GM19023 (cell line): ENCODE results near the gene RFC2.

Source experiments
- ATAC-seq: cut with Tn5 transposase; IDR thresholded peaks from one replicate; pipeline ENCODE4 v1.9.1; 2021; ENCODE audit warnings: mild to moderate bottlenecking, moderate library complexity; ENCODE audit not compliant: unreplicated experiment

RFC2 gene

GRCh38 chr7:74254129-74254857 lies at the start of gene RFC2:
TSS of gene RFC2 (minus strand) at chr7:74254399. CDS start at chr7:74254383, 16 bp downstream.
- peak; percentile 96 for ATAC-seq

- ATAC-seq: no peak
Observed at GRCh38 chr7:74302745-74303221, 48.6 kb upstream of the RFC2 start.

- ATAC-seq: no peak
Observed at GRCh38 chr7:74300926-74301325, 46.7 kb upstream of the RFC2 start.

GRCh38 chr7:74299401-74299800 lies 45.2 kb upstream of the RFC2 start:
- ATAC-seq: no peak

- no peak for ATAC-seq
Observed at GRCh38 chr7:74297516-74298233, 43.5 kb upstream of the RFC2 start.

GRCh38 chr7:74294191-74294998 lies 40.2 kb upstream of the RFC2 start:
- no peak for ATAC-seq

GRCh38 chr7:74293577-74293908 lies 39.3 kb upstream of the RFC2 start:
- ATAC-seq: no peak

- ATAC-seq: no peak
Observed at GRCh38 chr7:74292757-74293576, 38.8 kb upstream of the RFC2 start.

- ATAC-seq: no peak
Observed at GRCh38 chr7:74291535-74291934, 37.3 kb upstream of the RFC2 start.

- ATAC-seq: no peak
Observed at GRCh38 chr7:74290981-74291441, 36.8 kb upstream of the RFC2 start.

- no peak for ATAC-seq
Observed at GRCh38 chr7:74290553-74290950, 36.4 kb upstream of the RFC2 start.

GRCh38 chr7:74289659-74290552 lies 35.7 kb upstream of the RFC2 start:
- ATAC-seq: peak; percentile 5

GRCh38 chr7:74289018-74289658 lies 34.9 kb upstream of the RFC2 start, which contains the start of gene CLIP2:
TSS of gene CLIP2 (plus strand) at chr7:74289407. CDS start at chr7:74317547, 28,140 bp downstream.
- ATAC-seq: peak; percentile 46

- no peak for ATAC-seq
Observed at GRCh38 chr7:74288034-74288881, 34.1 kb upstream of the RFC2 start.

- no peak for ATAC-seq
Observed at GRCh38 chr7:74287303-74288033, 33.3 kb upstream of the RFC2 start.

GRCh38 chr7:74286131-74286530 lies 31.9 kb upstream of the RFC2 start:
- no peak for ATAC-seq

- peak; percentile 34 for ATAC-seq
Observed at GRCh38 chr7:74284781-74285259, 30.6 kb upstream of the RFC2 start.
